ENCODE data around the gene SPINK4. TPM values are rescaled to one million over a fixed set of nuclear protein-coding genes. Genes with fewer than 3 reads are reported as not detected.

Gene SPINK4
- total RNA-seq, 2 experiments from 2014 or later: not detected

GRCh38 chr9:33254211-33254610, 14.2 kb downstream of the SPINK4 start:
- peaks cover 29% of the 10 kb centered on the region for H3K36me3 Mint-ChIP-seq
- POLR2A ChIA-PET: interaction anchor here (0.6 to 1.0 kb wide), 3 partner anchors 9 to 31 kb away, joined by 4 to 5 read pairs (median 5); partner anchors contain the start of gene BAG1
- no peak overlapping the region for H3K4me3 Mint-ChIP-seq
- H3K27ac Mint-ChIP-seq: no peak overlapping the region
- H3K9me3 Mint-ChIP-seq: no peaks in the 10 kb centered on the region
- ATAC-seq (ENCODE audit: low read depth) (no peak), DNase-seq (no peak)
- H3K27me3 Mint-ChIP-seq: no peaks in the 10 kb centered on the region
- H3K4me1 Mint-ChIP-seq: peaks cover 11% of the 10 kb centered on the region

GRCh38 chr9:33255014-33255413, 15.0 kb downstream of the SPINK4 start:
- ATAC-seq (ENCODE audit: low read depth) (no peak), DNase-seq (no peak)
- Mint-ChIP-seq H3K4me1 (peaks cover 8% of the 10 kb centered on the region), H3K36me3 (peaks cover 36% of the 10 kb centered on the region), H3K9me3 (no peaks in the 10 kb centered on the region), H3K4me3 (no peak overlapping the region), H3K27me3 (no peaks in the 10 kb centered on the region), H3K27ac (peak overlapping the region; percentile 41)
- POLR2A ChIA-PET: interaction anchor here (0.7 kb wide), 1 partner anchor 31 kb away, joined by 3 read pairs; no protein-coding TSS in a partner anchor

DNA sequence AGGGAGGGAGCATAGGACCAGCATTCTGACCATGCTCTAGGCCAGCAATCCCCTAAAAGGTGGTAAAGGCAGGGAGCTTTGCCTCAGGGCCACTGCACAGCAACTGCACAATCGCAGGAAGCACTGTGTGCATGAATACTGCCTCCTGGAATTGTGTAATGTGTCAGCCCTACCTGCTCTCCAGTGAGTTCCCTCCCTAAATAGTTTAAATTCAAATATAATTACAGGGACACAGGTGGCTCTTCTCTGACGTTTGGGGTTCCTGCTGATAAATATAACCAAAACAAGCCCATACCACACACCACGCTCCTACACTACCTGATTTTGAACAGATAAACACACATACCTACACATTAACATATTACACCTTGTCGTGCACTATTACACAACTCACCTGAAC, 15.5 kb downstream of the SPINK4 start:
- H3K9me3 Mint-ChIP-seq: no peaks in the 10 kb centered on the region
- H3K4me3 Mint-ChIP-seq: no peak overlapping the region
- peaks cover 37% of the 10 kb centered on the region for H3K36me3 Mint-ChIP-seq
- H3K27ac Mint-ChIP-seq: no peak overlapping the region
- H3K27me3 Mint-ChIP-seq: no peaks in the 10 kb centered on the region
- H3K4me1 Mint-ChIP-seq: peaks cover 9% of the 10 kb centered on the region
- POLR2A ChIA-PET: no interaction called here
- no peak for DNase-seq
- ATAC-seq (ENCODE audit: low read depth): no peak

- no peak for DNase-seq
- Mint-ChIP-seq H3K27ac (no peak overlapping the region), H3K27me3 (no peaks in the 10 kb centered on the region), H3K4me3 (no peak overlapping the region), H3K36me3 (peaks cover 39% of the 10 kb centered on the region), H3K9me3 (no peaks in the 10 kb centered on the region), H3K4me1 (peaks cover 11% of the 10 kb centered on the region)
- POLR2A ChIA-PET: no interaction called here
- ATAC-seq (ENCODE audit: low read depth): no peak
Observed at GRCh38 chr9:33256236-33256635, 16.3 kb downstream of the SPINK4 start.

- Mint-ChIP-seq H3K4me3 (no peak overlapping the region), H3K9me3 (no peaks in the 10 kb centered on the region), H3K4me1 (peaks cover 12% of the 10 kb centered on the region), H3K27me3 (no peaks in the 10 kb centered on the region), H3K36me3 (peaks cover 40% of the 10 kb centered on the region), H3K27ac (no peak overlapping the region)
- DNase-seq (no peak), ATAC-seq (ENCODE audit: low read depth) (no peak)
- POLR2A ChIA-PET: interaction anchor here (1.2 kb wide), 1 partner anchor 232 kb away, joined by 3 read pairs; the partner anchor contains the start of gene DNAJA1
Observed at GRCh38 chr9:33257276-33257675, 17.3 kb downstream of the SPINK4 start.

DNA sequence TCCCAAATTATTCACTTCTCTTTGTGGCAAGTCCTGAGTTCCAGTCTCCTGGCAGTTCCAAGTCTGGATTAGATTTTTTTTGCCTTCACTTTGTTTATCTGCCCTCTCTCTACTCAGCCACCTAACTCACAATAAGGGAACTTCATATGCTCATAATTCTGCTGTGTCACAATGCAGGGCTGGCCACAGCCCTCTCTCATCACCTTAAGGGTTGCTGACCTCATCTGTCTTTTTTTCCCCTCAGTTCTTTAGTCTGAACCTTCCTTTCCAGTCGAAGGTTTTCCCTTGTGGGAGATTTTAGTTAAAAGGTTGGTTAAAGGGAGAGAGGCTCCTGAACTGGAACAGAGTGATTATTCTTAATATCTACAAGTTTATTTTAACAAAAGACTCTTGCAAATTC, 20.4 kb downstream of the SPINK4 start:
- DNase-seq: no peak
- POLR2A ChIA-PET: no interaction called here
- H3K4me1 Mint-ChIP-seq: peaks cover 21% of the 10 kb centered on the region
- H3K36me3 Mint-ChIP-seq: peaks cover 35% of the 10 kb centered on the region
- no peak overlapping the region for H3K27ac Mint-ChIP-seq
- no peaks in the 10 kb centered on the region for H3K27me3 Mint-ChIP-seq
- H3K9me3 Mint-ChIP-seq: no peaks in the 10 kb centered on the region
- no peak for ATAC-seq (ENCODE audit: low read depth)
- H3K4me3 Mint-ChIP-seq: no peak overlapping the region

- H3K9me3 Mint-ChIP-seq: no peaks in the 10 kb centered on the region
- no peaks in the 10 kb centered on the region for H3K27me3 Mint-ChIP-seq
- peaks cover 42% of the 10 kb centered on the region for H3K4me1 Mint-ChIP-seq
- peaks cover 46% of the 10 kb centered on the region for H3K36me3 Mint-ChIP-seq
- DNase-seq (peak; percentile 41), ATAC-seq (ENCODE audit: low read depth) (no peak)
- peak overlapping the region; percentile 98 for H3K4me3 Mint-ChIP-seq
- POLR2A ChIA-PET: interaction anchor here (0.6 to 5.9 kb wide), 10 partner anchors 10 to 727 kb away, joined by 3 to 36 read pairs (median 6); partner anchors contain the start of genes B4GALT1, DNAJA1, NFX1 and NOL6
- H3K27ac Mint-ChIP-seq: peak overlapping the region; percentile 96
Observed at GRCh38 chr9:33263131-33264002, 23.4 kb downstream of the SPINK4 start.

- peak overlapping the region; percentile 98 for H3K4me3 Mint-ChIP-seq
- H3K4me1 Mint-ChIP-seq: peaks cover 40% of the 10 kb centered on the region
- POLR2A ChIA-PET: interaction anchor here (0.5 to 5.9 kb wide), 13 partner anchors 10 to 728 kb away, joined by 3 to 36 read pairs (median 4); partner anchors contain the start of genes B4GALT1, DNAJA1, NFX1 and NOL6
- H3K27me3 Mint-ChIP-seq: no peaks in the 10 kb centered on the region
- no peak for DNase-seq
- ATAC-seq (ENCODE audit: low read depth): peak; percentile 3
- H3K9me3 Mint-ChIP-seq: no peaks in the 10 kb centered on the region
- peaks cover 42% of the 10 kb centered on the region for H3K36me3 Mint-ChIP-seq
- H3K27ac Mint-ChIP-seq: peak overlapping the region; percentile 96
Observed at GRCh38 chr9:33264003-33264472, 24.1 kb downstream of the SPINK4 start.

GRCh38 chr9:33264473-33265177, 24.7 kb downstream of the SPINK4 start, which contains the start of the genes BAG1 and CHMP5:
BAG1 (minus strand) TSS chr9:33264708.
CHMP5 (plus strand) TSS chr9:33265049; CDS start chr9:33265079, 30 bp downstream.
- peak; percentile 99 for DNase-seq
- Mint-ChIP-seq H3K4me3 (peak within 1 kb of the TSS; percentile 98), H3K4me1 (peaks cover 40% of the 10 kb centered on the region), H3K36me3 (peaks cover 38% of the 10 kb centered on the region), H3K9me3 (no peaks in the 10 kb centered on the region), H3K27me3 (no peaks in the 10 kb centered on the region), H3K27ac (peak within 1 kb of the TSS; percentile 97)
- POLR2A ChIA-PET: interaction anchor here (0.5 to 5.9 kb wide), 16 partner anchors 9 to 240 kb away, joined by 3 to 36 read pairs (median 5); partner anchors contain the start of genes B4GALT1, DNAJA1, NFX1 and NOL6
- ATAC-seq (ENCODE audit: low read depth): peak; percentile 85

DNA sequence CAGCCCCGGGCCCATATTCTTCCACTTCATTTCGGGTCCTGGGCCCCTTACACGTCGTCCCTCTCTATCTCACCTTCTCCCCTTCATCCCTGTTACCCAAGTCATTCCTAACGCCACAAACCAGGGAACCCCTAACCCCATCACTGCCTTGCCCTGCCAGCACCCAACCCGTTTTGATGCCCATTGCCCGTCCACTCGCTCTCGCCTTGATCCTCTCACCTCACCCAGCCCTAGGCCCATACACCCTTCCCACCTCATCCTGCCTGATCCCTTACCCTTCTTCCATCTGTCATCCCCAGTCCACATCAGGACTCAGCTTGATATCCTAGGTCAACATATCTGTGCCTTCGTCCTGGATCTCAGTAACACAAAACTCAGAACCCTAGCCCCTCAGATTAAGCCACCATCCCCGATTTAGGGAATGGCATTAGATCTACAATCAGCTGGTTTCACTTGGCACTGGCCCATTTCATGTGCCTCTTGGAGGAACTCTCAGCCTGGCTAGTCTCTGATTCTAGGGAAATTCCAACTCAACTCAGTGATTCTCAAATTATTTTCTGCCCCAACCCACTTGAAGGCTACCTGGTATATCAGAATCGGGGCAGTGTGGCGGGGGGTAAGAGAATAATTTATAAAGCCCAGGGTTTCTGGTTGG, 25.4 kb downstream of the SPINK4 start:
- POLR2A ChIA-PET: interaction anchor here (0.9 to 5.9 kb wide), 8 partner anchors 8 to 241 kb away, joined by 3 to 36 read pairs (median 5); partner anchors contain the start of genes B4GALT1, DNAJA1 and NFX1
- Mint-ChIP-seq H3K9me3 (no peaks in the 10 kb centered on the region), H3K27ac (peak overlapping the region; percentile 97), H3K4me3 (peak overlapping the region; percentile 94), H3K4me1 (peaks cover 36% of the 10 kb centered on the region), H3K27me3 (no peaks in the 10 kb centered on the region), H3K36me3 (peaks cover 35% of the 10 kb centered on the region)
- ATAC-seq (ENCODE audit: low read depth): no peak
- peak; percentile 43 for DNase-seq

- ATAC-seq (ENCODE audit: low read depth): no peak
- H3K4me3 Mint-ChIP-seq: peak overlapping the region; percentile 94
- H3K4me1 Mint-ChIP-seq: peaks cover 44% of the 10 kb centered on the region
- no peaks in the 10 kb centered on the region for H3K9me3 Mint-ChIP-seq
- POLR2A ChIA-PET: interaction anchor here (1.5 kb wide), 1 partner anchor 23 kb away, joined by 5 read pairs; the partner anchor contains the start of gene NFX1
- peaks cover 43% of the 10 kb centered on the region for H3K36me3 Mint-ChIP-seq
- peak overlapping the region; percentile 97 for H3K27ac Mint-ChIP-seq
- H3K27me3 Mint-ChIP-seq: no peaks in the 10 kb centered on the region
- no peak for DNase-seq
Observed at GRCh38 chr9:33267151-33267767, 27.3 kb downstream of the SPINK4 start.

DNA sequence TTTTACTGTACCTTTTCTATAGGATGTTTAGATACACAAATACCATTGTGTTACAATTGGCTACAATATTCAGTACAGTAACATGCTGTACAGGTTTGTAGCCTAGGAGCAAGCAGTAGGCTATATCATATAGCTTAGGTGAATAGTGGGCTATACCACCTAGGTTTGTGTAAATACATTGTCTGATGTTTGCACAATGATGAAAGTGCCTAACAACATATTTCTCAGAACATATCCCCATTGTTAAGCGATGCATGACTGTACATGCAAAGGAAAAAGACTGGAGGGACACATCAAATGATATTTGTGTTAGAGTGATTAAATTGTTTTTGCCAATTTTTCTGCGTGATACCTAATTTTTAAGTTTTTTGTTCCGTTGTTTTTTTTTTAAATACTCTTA, 30.2 kb downstream of the SPINK4 start:
- peaks cover 56% of the 10 kb centered on the region for H3K36me3 Mint-ChIP-seq

More for the DNA sequence above, 30.2 kb downstream of the SPINK4 start:
- H3K27ac Mint-ChIP-seq: no peak overlapping the region
- ATAC-seq (ENCODE audit: low read depth) (no peak), DNase-seq (no peak)
- H3K9me3 Mint-ChIP-seq: no peaks in the 10 kb centered on the region
- POLR2A ChIA-PET: no interaction called here
- no peak overlapping the region for H3K4me3 Mint-ChIP-seq
- no peaks in the 10 kb centered on the region for H3K27me3 Mint-ChIP-seq
- H3K4me1 Mint-ChIP-seq: peaks cover 42% of the 10 kb centered on the region
